HFF-Myc (cell line): ENCODE results near the gene HDAC4.

ENCODE experiments used
- DNase-seq: peaks from one replicate; pipeline ENCODE4 v3.0.0-alpha.2; 2011; ENCODE audit warnings: low read depth; ENCODE audit errors: extremely low read depth
- H3K4me3 ChIP-seq: replicated peaks from 2 replicates; pipeline ENCODE4 v1.5.1; 2011; ENCODE audit warnings: low read depth, mild to moderate bottlenecking, control low read depth, low read length
- CTCF ChIP-seq: IDR thresholded peaks from 2 replicates; pipeline ENCODE4 v1.5.1; 2012; ENCODE audit warnings: mild to moderate bottlenecking, low read depth, low read length, control low read depth; ENCODE audit errors: missing control alignments

Gene HDAC4

GRCh38 chr2:239132786-239133185 lies 268.0 kb downstream of the HDAC4 start:
- no peak for TF ChIP-seq CTCF
- DNase-seq, result no peak

DNA sequence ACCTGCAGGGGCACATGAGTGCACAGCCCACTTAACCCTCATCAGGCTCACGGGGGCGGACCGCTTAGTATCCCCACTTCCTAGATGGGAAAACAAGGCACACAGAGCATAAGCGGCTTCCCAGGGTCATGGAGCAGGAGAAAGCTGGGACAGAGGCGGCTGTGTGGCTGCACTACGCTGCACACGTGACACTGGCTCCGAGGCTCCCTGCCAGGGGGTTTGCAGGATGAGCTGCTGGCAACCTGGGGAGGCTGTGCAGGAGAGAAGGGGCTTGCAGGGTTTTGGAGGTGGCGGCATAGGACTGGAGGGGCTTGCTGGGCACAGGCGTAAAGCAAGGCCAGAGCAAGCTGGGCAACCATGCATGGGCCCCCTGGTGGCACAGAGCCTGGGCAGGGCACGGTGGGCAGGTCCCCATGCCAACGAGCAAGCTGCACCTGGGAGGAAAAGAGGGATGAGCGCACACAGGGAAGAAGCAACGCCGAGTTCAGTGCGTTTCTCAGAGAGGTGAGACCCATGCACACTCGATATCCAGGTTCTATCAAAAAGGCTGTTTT lies 268.6 kb downstream of the HDAC4 start:
- no peak for TF ChIP-seq CTCF
- H3K4me3 ChIP-seq, result no peak overlapping the region
- no peak for DNase-seq

More at GRCh38 chr2:239132786-239133185, 268.0 kb downstream of the HDAC4 start:
- no peak overlapping the region for H3K4me3 ChIP-seq

DNA sequence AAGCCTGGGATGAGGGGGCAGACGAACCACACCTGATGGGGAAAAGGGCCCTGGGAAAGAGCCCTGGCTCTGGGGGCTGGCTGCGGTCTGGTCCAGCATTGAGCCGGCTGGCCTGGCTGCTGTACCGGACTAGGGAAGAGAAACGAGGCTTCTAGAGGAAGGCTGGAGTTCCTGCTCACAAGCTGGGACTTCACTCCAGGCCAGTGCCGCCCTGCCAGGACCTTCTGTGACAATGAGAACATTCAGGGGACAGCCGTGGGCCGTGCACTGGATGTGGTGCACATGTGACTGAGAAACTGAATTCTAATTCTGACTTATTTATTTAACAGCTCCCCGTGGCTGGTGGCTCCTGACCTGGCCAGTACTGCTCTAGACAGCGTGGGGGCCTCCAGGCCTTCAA lies 269.3 kb downstream of the HDAC4 start:
- no peak for TF ChIP-seq CTCF
- no peak overlapping the region for H3K4me3 ChIP-seq

DNA sequence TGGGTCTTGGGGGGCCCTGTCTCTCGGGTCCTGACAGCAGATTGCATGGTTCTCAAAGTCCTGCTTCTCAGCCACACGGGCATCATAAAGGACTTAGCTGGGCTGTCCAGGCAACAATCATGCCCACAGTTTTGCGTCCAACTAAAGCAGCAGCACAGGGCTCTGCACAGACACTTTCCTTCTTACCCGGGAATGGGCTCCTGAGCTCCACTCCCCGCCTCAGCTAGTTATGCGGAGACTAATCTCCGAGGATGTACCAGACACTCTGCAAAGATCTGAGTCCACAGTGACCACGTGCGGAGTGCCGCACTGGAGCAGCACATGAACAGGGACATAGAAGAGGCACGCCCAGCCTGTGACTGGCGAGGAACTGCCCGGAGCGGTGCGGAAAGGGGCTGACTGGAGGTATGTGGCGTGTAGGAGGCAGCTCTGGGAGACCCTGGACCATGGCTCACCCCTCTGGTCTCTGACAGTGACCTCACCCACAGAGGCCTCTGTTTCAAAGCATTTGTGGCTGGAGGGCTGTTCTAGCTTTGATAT lies 270.0 kb downstream of the HDAC4 start:
- no peak overlapping the region for H3K4me3 ChIP-seq
- no peak for TF ChIP-seq CTCF
- DNase-seq, result no peak

More for the DNA sequence above, 269.3 kb downstream of the HDAC4 start:
- DNase-seq, result no peak

DNA sequence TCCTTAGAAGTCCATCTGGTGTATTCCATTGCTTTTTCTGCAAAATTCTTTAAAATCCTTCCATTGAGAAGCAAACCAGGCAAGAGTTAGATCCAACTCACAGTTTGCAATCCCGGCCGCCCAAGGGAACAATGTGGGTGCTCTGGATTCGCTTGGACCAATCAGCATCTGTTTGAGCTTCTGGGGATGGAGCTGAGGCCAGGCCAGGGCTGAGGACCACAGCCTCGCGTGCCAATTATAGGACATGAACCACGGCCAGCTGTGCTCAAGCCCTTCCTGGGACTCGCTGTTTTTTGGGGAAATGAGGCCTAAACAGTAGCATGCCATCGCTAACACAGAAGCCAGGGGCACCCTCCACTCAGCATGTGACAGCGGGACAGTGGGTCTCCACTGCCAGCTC lies 270.8 kb downstream of the HDAC4 start:
- H3K4me3 ChIP-seq, result no peak overlapping the region
- no peak for DNase-seq
- no peak for TF ChIP-seq CTCF

DNA sequence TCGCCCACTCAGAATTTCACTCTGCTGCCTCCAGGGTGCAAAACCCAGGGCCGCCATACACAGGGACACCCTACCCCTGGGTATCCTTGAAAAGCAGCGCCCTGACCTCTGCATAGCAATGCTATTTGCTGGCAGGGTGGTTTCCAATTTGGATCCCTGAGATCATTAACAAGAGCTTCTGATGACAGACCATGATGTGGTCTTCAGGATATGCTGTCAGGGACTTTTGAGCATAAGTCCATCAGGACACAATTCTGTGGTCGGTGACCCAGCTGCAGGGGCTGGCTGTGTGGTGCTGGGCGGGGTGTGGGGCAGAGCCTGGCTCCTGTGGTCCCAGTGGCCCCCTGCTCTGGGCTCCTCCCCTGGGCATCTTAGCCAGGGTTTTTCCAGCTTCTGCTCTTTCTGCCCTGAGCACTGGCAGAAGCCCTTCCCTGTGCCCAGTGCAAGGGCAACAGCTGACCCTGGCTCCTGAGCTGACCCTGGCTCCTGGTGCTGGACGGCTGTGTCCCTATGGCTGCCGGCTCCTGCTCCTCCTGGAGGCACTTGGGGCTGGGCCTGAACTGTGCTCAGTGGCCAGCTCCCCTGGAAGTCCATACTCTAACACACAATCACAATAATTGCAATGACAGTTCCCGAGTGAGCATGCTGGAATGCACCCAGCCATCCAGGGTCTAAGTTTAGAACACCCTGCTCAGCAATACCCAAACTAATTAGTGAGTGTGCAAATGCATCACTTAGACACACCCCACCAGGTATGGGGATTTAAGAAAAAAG lies 271.5 kb downstream of the HDAC4 start:
- DNase-seq, result no peak
- TF ChIP-seq CTCF, result no peak
- H3K4me3 ChIP-seq, result no peak overlapping the region

DNA sequence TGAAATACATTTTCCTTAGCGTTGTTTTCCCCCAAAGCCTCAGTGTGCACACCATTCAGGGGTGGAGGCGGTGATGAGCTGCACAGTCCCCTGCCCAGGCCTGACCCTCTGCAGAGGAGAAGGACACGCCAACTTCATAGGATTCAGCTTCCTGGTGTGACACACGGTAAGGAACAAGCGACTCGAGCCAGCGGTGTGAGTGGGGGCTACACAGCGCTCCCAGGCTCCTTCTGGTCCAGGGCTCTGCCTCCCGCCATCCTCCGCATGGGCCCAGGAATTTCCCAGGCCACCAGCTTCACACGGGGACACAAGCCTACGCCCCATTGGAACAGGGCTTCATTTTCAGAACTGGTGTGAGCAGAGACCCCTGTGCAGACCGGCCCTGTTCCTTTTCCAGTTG lies 272.1 kb downstream of the HDAC4 start:
- TF ChIP-seq CTCF, result no peak
- DNase-seq, result no peak
- no peak overlapping the region for H3K4me3 ChIP-seq
